Measurements from ENCODE around the gene LRTM2.

LRTM2 gene

DNA sequence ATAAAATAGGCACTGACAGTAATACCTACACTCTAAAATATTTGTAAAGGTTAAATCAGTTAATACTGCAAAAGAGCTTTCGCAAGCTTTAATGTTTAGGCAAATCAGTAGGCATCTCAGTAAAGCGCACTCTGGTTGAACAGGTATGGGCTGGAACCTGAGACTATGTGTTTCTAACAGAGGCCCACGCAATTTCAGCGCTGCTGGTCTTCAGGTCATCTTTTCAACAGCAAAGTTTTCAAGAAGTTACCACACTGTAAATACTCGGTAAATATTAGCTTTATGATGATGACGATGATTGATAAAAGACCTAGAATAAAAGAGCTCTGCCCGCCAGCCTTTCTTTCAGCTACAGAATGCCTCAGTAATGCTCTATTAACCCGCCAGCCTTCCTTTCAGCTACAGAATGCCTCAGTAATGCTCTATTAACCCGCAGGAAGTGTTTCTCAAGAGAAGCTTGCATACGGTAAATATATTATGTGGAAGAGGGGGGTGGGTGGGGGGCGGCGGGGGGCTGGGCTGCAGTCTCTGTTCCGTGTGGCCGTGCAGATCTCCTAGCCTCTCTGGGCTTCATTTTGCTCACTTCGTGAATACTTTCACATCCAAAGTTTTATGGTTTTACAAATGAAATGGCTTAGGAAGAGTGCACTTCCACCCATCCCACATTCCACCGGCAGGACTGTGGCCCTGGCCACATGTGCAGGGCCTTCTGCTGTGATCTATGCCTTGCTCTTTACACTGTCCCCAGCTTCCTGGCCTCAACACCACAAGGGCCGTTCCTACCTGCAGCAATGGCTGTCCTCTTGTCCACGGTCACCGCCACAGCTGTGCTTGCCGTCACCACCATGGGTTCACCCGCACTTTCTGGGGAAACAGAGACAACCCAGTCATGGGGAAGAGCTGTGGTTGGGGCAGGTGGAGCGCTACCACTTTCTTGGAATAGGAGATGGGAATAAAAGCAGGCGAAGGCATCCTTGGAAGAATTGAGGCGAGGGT is 19.9 kb downstream of the LRTM2 start:
- DNase-seq, result no peak

DNA sequence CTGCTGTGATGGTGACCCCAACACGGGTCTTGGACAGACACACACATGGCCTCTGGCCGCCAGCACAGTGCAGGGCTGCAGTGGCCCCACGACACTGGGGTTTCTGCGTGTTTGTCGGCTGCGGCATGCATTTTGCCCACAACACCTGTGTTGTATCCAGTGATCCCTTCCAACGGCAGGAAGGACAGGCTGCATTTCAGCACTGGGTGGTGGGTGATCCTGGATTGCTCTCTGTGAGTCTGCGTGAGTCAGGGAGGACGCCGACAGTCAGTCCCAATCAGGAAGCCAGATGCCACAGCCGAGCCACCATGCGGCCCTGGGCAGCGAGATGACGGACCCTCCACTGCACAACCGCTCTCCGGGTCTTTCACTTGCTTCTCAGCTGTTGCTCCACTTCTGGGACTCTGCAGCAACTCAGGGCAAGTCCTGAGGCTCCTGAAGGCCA is 20.6 kb downstream of the LRTM2 start:
- DNase-seq, result no peak

DNA sequence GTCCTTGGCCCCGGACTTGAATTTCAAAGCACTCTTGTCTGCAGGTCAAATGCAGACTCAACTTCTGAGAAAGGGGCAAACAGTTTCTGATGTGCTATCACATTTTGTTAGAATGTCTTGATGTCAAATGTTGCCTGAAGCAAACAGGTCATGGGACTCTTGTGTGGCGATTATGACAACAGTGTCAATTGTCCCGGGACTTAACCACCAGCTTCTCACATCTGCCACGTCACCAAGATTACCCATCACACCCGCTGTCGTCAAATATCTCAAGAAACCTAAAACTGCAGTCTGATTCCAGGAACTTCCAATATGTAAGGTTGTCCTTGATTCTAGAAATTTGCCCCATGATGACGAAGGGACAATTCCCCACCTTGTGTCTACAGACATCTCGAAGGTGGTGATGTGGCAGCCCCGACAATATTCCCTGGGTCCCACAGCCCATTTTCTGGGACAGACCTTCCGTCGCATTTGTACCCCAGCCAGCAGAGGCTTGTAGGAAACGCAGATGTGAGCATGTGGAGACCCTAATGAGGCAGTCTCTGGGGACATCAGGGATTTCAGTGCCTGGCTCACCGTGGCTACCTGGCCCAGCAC is 21.3 kb downstream of the LRTM2 start:
- no peak for DNase-seq

DNA sequence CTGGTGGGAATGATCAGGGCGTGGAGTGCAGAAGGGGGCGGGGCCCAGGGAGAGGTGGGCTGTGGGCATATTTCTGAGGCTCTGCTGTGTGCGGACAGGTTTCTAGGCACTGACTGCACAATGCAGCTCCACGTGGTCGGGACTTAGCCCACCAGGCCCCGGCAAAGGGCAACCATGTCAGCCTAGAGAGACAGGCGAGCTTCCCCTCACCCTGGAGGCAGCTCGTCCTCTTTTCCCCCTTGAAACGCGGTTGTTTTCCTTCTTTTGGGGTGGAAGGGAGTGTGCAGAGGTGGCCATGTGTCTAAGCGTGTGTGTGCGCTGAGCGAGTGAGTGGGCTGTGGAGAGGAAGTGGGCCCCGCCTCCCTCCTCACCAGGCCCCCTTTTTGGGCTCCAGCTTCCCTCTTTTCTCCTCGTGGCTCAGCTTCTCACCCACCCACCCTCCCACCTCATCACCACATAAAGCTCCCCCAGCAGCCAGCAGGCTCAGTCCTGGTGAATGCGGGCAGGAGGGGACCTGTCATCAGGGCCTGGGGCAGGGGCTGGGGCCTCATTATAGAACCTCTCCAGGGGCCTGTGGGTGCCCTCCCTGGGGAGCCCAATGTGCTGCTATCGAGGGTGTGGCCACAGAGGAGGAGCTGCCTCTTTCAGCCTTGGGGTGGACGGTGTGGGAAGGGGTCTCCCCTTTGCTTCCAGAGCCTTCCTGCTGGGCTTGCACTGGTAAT is 22.0 kb downstream of the LRTM2 start:
- DNase-seq, result no peak

DNA sequence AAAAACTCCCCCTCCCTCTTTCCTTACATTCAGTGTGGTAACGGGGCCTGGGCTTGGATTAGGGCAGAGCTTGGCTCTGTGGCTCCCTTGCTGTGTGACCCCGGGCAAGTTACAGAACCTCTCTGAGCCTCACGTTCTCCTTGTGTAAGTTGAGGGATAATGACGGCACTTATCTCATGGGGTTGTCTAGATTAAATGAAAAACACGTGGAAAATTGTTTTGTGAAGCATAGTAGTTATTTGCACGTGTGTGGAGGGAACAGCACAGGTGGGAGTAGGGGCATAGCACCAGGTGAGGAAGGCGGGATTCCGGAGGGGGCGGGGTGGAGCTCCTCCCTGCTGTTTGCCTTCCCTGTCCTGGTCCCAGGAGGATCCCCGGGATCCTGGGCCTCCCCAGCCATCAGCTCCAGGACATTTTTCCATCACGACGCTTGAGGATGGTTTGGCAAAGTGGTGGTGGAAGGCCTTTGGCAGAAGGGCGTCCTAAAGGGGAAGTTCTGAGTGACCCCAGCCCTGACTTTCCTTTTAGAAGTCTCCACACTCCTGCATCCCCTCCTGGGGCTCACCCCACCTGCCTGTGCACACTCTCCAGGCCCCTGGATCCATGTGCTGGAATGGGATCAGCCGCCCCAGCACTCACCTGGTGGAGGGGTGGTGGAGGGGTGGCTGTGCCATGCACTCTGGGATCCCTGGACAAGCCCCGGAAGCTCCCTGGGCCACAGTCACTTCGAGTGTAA is 22.7 kb downstream of the LRTM2 start:
- DNase-seq, result no peak

DNA sequence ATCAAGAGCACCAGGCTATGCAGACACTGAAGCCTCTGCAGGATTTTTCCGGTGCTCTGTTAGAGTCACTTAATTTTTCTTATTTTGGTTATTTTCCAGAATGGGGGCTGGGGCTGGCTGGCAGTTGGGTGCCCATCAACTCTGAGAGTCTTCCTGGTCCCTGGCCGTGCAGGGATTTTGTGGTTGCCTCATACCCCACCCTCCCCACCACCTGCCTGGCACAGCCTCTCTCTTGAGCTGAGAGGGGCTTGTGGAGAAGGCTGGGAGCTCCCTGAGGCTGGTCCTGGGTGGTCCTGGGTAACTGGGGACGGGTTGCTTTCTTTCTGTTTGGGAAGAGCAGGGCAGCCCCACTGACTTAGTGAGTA is 23.3 kb downstream of the LRTM2 start:
- no peak for DNase-seq

DNA sequence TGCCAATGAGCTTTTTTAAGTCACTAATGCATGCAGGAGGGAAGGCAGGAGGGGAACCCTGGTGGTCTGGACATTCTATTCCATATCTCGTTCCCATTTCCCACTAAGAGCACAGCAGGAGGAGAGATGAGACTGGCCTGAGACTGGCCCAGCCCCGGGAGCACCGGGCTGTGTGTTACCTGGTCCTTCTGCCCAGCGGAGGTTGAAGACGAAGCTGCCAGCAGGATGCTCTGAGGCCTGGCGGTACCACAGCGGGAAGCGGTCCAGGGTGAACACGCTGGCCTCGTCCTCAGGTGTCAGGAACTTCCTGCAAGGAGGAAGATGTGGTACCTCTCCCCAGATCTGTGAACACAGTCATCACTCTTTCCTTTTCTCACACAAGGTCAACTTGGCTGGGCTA is 23.9 kb downstream of the LRTM2 start:
- no peak for DNase-seq

DNA sequence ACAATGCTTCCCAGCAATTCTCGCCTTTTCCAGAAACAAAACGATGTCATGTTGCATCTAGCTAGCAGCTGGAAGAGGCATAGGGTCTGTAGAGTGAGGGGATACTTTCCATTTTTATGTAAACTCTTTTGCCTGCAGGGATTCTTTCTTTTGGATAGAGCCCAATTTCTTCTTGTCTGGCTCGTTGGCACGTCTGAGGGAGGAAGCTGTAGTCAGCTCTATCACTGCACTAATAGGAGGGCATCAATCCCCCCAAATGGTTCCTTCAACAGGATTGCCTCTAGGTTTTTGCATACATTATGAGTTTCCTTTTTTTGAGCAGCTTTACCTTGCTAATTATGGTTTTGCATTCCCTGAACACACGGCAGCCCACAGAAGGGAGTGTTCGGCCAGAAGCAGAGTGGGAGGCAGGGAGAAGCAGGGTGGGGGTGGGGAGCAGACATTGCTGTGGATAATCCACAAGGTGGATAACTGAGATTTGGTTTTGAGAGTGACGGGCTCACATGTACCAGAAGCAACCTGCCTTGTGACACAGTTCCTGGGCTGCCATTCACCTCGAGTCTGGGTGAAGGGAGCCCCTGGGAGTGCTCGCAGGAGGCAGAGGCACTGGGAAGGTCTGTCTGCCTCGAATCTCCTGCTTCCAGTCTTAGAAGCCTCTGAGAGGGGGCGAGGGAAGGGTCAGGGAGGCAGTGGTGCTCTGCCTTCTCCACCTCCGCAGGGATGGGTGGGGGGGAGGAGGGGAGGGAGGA is 24.5 kb downstream of the LRTM2 start:
- DNase-seq, result no peak

DNA sequence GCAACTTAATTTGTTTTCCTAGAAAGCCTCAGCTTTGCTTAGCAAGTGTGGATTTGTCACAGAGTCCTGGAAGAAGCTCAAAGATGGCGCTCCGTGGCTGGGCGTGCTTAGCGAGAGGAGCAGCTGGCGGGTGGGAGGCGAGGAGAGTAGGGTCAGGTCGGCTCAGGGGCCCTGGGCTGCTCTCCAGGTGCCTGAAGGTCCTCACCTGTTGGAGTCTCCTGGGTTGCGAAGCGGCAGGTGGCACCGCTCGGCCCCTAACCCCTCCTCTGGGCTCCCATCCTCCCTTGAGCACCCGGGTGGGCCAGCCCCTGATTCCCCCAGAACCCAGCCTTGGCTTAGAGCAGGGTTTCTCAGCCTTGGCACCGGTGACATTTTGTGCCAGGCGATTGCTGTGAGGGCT is 25.1 kb downstream of the LRTM2 start:
- no peak for DNase-seq

DNA sequence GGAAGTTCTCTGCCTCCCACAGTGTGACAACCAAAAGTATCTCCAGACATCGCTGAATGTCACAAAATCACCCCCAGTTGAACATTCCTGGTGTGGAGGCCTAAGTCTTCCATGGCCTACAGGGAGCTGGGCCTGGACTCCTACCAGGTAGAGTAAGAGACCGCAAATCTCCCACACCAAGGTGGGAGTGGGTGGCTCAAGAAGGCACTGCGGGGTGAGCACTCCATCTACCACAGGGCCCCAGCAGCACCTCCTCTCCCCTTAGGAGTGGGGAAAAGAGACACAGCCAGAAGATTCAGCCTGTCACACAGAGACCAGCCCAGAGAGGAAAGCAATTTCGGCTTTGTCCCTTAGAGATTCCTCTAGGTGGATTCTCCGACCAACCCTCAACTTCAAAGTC is 25.5 kb downstream of the LRTM2 start:
- DNase-seq, result no peak

DNA sequence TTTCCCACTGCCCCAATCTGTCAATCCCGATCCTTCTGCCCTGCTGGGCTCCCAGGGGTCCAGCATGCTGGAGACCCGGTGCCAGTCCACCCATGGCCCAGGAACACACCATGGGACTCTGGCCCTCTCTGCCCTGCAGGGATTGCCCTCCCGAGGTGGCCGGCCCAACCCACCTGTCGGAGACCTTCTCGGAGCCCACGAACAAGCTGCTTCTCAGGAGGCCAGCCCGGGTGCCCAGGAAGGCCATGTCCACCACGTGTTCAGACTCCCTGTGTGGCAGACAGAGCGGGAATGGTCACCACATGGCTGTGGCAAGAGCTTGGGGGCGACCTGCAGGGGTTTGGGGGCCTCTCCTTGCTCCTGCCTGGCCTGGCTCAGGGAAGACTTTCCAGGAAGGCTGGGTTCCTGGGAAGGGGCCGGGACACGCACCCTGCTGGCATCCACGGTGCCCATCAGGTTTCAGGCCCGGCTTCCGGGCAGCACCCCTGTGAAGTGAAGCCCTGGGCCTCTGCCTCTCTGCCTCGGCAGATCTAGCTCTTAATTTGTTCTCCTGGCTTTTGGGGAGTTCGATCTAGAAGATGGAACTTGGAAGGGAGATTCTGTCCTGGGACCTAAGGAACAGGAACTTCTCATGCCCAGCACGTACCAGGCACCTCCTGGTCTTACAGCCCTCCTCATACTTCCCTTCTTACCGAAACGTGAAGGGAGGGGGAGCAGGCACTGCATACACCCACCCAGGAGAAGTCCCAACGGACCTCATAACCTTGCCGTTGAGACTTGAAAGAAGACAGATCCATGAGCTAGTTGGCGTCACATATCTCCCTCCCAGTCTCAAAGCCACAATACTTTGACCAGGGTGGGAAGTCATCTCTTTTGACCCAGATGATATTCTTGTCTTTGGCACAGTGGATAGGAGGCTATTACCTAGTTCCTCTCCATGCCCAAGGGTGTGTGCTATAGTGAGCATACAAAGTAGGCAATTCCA is 26.3 kb downstream of the LRTM2 start:
- no peak for DNase-seq

DNA sequence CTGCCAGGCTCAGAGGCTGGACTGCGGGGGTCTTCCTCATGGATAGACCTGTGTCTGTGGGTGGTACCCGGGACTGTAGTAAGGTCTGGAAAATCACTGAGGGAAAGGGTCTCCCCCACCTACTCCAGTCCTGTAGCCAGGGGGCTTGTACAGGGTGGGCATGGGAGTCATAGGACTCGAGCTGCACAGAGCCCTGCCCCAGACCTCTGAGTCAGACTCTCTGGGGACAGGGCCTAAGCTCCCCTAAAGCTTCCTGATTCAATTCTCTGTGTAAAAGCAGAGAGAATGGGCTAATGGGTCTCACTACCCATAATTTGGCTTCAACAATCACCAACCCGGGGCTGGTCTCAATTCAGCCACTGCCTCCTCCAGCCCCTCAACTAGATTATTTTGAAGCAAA is 27.0 kb downstream of the LRTM2 start:
- no peak for DNase-seq

DNA sequence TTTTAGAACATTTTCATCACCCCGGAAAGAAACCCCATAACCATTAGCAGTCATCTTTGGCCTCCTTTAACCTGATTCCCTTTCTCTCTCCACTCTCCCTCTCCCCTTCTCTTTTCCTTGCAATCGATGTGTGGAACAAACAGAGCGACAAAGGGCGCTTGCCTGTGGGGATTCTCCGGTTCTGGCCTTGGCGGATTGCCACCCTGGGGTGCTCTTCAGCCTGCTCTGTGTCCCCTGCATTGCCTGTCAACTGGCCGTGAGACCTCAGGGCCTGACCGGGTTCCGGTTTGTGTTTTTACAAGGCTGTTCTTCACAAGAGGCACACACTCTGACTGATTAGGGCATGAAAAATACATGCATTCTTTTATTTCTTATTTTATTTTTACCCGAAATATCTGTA is 27.8 kb downstream of the LRTM2 start:
- DNase-seq, result no peak

DNA sequence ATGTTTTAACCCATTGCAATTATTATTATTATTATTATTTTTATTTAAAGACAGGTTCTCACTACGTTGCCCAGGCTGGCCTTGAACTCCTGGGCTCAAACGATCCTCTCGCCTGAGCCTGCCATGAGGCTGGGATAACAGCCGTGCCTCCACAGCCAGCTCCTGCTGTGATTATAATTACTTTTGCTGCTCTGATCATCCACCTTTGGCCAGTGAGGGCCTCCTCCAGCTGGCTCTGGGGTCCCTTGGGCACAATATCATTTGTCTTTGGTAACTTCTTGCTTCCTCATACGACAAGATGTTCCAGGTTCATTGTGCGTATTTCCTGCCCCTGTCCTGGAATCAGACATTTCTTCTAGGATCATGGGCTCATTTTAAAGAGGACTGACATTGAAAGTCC is 28.4 kb downstream of the LRTM2 start:
- DNase-seq, result no peak

DNA sequence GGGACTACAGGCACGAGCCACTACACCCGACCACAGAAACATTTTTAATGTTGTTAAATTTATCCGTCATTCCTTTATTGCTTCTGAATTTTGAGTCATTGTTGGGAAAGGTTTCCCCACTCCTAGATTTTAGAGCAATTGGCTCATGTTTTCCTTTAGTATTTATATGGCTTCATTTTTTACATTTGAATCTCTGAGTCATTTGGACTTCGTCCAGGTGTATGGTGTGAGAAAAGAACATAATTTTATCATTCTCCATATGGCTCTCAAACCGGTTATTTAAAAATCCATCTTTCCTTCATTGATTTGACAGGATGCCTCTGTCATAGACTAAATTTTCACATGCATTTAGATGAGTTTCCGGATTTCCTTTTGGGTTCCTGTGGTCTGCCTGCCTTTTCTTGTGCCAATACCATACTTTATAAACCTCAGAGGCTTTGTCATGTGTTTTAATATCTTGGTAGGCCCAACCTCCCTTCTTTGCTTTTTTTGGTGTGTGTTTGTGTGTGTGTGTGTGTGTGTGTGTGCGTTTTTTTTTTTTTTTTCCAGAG is 30.9 kb downstream of the LRTM2 start:
- peak in 1 of 58 donors; percentile 40 for DNase-seq

DNA sequence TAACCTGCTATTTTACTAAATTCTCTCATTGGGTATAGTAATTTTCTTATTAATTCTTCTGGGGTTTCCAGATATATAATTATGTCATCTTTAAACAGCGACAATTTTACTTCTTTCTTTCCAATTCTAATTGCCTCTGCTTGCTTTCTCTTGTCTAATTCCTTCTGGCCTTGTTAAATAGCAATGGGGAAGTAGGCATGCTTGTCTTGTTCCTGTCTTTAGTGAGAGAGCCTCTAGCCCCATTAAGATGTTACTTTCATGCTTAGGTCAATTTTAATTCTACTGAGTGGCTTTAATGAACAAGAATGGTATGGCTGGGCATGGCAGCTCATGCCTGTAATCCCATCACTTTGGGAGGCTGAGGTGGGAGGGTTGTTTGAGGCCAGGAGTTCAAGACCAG is 31.7 kb downstream of the LRTM2 start:
- no peak for DNase-seq

DNA sequence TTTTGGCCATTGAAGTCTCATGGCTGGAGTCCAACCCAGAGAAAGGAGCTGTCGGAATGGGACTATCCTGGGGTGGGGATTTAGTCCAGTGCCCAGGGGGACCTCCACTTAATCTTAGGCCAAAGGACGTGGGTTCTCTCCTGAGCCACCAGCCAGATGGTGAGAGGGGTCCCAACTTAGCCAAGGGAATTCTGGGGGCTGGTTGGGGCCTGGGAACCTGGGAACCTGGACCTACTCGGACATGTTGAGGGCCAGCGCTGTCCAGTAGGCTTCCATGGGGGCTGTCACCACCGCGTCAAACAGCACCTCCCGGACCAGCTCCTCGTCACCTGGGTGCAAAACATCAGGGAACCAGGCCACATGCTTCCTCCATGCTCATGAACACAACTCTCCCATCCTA is 33.4 kb downstream of the LRTM2 start:
- no peak for DNase-seq

DNA sequence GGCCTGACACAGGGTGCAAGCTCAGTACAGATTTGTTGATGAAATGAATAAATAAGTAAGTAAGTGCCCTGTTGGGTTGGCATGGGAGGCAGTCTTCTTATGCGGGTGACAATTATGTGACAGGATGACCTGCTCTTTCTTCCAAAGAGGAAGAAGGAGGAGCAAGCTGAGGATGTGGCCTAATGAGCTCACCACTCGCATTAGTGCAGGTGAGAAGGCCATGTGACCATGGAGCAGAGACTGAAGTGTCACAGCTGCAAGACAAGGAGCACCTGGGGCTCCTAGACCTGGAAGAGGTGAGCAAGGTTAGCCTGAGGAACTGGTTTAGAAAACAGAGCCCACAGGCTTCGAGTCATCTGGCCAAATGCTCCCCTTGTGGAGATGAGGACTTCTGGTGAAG is 34.9 kb downstream of the LRTM2 start:
- no peak for DNase-seq

DNA sequence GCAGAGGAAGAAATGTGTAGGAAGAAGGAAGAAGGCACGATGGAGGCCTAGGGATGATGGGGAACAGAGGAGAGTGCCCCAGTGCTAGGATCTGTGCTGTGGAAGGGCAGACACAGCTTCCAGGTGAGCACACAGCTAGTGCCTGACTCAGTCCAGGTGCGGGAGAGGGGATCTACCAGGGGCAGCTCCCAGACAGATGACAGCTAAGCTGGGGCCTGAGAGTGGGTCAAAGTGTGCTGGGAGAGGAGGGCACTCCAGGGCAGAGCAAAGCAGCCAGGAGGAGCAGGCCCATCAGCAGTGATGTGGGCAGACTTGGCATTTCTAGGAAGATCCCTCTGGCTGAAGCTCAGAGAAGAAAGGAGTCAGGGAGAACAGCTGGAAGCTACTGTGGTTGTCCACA is 36.7 kb downstream of the LRTM2 start:
- DNase-seq, result no peak
